HFFc6 (cell line): Measurements from ENCODE around the gene KIRREL3. TPM values are rescaled to one million over a fixed set of nuclear protein-coding genes. Genes with fewer than 3 reads are reported as not detected.

Source experiments
- DNase-seq: peaks from one replicate; pipeline ENCODE4 v3.0.0-alpha.2; 2018
- H3K27ac Mint-ChIP-seq: 2 replicates; pipeline ENCODE4 v1.8.0; 2020; ENCODE audit warnings: mild to moderate bottlenecking, mixed read lengths
- H3K27me3 Mint-ChIP-seq: 2 replicates; pipeline ENCODE4 v1.8.0; 2021; ENCODE audit warnings: mild to moderate bottlenecking, moderate library complexity, mixed read lengths; ENCODE audit not compliant: insufficient read depth
- H3K36me3 Mint-ChIP-seq: 2 replicates; pipeline ENCODE4 v1.8.0; 2021; ENCODE audit warnings: low read depth, mixed read lengths
- H3K4me1 Mint-ChIP-seq: 2 replicates; pipeline ENCODE4 v1.8.0; 2020; ENCODE audit warnings: low read depth, mixed read lengths
- H3K4me3 Mint-ChIP-seq: 2 replicates; pipeline ENCODE4 v1.8.0; 2020; ENCODE audit warnings: mild to moderate bottlenecking, moderate library complexity, mixed read lengths
- H3K9me3 Mint-ChIP-seq: 2 replicates; pipeline ENCODE4 v1.8.0; 2020; ENCODE audit warnings: mild to moderate bottlenecking, mixed read lengths
- total RNA-seq, 6 experiments: library from RNA; stranded (reverse); fragmentation: NEBNext Ultra II Directional; extraction: Animal tissue kit (Norgen Biotek cat#: 25700); gene quantifications; 2 replicates in 1 of 6; 3 replicates in 5 of 6; pipeline ENCODE4 v1.2.3, GENCODE V29; 2021
- TF ChIP-seq, protein P1 (sequence below): fragments of 200-600 bp; sonication (generic); IDR thresholded peaks from 2 replicates; pipeline ENCODE4 v1.5.0; 2021; ENCODE audit warnings: antibody characterized with exemption, mild to moderate bottlenecking

KIRREL3 gene
- total RNA-seq, 6 experiments from 2014 or later = 22.2 to 38.2 (median 33.2) TPM

DNA sequence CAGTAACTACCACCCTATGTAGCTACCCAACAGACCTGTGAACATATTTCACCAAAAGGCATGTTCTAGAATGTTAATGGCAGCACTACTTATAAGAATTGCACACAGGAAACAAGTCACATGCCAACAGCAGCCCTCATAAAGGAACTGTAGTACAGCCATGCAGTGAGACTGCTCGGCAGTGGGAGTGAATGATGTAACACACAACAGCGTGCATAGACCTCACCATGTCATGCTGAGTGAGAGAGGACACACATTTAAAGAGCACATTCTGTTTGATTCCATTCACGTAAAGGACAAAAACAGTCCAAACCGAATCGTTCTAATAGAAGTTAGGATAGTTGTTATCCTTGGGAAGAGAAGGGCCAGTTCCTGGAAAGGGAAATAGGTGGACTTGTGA is 27.2 kb upstream of the KIRREL3 start:
- Mint-ChIP-seq H3K9me3 (no peaks in the 10 kb centered on the region), H3K4me3 (no peak overlapping the region), H3K4me1 (peaks cover 10% of the 10 kb centered on the region), H3K27ac (no peak overlapping the region), H3K27me3 (peaks cover 20% of the 10 kb centered on the region), H3K36me3 (no peaks in the 10 kb centered on the region)
- DNase-seq = no peak
- TF ChIP-seq, protein P1, sequence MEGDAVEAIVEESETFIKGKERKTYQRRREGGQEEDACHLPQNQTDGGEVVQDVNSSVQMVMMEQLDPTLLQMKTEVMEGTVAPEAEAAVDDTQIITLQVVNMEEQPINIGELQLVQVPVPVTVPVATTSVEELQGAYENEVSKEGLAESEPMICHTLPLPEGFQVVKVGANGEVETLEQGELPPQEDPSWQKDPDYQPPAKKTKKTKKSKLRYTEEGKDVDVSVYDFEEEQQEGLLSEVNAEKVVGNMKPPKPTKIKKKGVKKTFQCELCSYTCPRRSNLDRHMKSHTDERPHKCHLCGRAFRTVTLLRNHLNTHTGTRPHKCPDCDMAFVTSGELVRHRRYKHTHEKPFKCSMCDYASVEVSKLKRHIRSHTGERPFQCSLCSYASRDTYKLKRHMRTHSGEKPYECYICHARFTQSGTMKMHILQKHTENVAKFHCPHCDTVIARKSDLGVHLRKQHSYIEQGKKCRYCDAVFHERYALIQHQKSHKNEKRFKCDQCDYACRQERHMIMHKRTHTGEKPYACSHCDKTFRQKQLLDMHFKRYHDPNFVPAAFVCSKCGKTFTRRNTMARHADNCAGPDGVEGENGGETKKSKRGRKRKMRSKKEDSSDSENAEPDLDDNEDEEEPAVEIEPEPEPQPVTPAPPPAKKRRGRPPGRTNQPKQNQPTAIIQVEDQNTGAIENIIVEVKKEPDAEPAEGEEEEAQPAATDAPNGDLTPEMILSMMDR = no peak

DNA sequence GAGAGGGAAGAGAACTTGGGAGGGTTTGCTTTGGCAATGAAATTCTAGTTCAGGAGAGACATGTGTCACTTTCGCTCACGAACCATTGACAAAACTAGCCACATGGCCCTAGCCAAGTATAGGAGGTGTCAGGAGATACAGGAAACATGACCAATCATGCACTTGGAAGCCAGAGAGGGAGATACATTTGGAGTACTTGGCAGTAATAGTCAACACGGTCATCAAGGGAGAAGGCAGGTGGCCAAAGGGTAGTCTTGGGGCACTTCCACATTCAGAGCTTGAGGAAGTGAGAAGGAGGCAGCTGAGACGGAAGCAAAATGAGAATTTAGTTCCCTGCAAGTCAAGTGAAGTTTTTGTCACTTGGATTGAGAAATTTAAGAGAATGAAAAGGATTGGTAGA is 26.4 kb upstream of the KIRREL3 start:
- peaks cover 18% of the 10 kb centered on the region for H3K4me1 Mint-ChIP-seq
- TF ChIP-seq, protein P1 = no peak
- no peak overlapping the region for H3K4me3 Mint-ChIP-seq
- no peak for DNase-seq
- H3K27me3 Mint-ChIP-seq = peaks cover 20% of the 10 kb centered on the region
- H3K36me3 Mint-ChIP-seq = no peaks in the 10 kb centered on the region
- H3K27ac Mint-ChIP-seq = no peak overlapping the region
- H3K9me3 Mint-ChIP-seq = no peaks in the 10 kb centered on the region

DNA sequence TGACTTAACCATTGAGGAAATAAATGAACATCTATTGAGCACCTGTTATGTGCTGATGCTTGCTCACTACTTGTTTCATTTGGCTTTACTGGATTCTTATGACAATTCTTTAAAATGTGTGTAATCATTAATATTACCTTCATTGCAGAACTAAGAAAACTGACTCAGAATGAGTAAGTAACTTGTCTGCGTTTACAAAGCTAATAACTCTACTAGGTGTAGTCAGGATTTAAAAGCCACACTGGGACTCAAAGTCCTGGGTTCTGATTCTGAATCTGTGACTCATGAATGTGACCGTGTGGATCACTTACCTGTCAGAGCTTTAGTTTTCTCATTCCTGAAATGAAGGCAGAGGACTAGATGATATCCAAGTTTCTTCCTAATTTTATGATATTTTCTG is 23.4 kb upstream of the KIRREL3 start:
- Mint-ChIP-seq H3K4me3 (no peak overlapping the region), H3K36me3 (no peaks in the 10 kb centered on the region), H3K27me3 (peaks cover 7% of the 10 kb centered on the region), H3K4me1 (peaks cover 25% of the 10 kb centered on the region), H3K9me3 (no peaks in the 10 kb centered on the region), H3K27ac (no peak overlapping the region)
- no peak for DNase-seq
- TF ChIP-seq, protein P1 = no peak

DNA sequence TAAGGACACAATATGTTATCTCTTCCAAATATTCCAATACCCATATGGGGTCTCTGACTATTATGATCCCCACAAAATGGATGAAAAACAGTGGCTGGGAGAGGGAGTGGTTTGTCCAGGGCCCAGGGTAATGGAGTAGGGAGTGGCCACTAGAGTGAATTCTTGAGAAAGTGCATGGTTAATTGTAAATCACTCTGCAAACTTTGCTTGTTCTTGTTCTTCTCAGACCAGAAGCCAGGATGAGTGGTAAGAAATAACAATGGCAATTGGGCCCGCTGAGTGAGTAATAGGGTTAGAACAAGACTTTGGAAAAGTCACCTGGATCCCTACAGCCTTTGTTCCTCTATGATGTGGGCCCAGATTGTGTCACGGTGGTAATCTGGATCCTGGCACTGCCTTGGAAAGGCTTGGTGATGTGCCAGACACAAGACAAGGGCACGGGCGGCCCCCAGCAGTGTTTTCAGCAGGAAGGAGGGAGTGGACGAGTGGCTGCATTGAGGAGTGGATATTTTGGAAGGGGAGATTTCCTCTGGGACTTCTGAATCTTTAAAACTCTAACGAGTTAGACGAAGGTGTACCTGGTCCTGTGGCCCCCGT is 18.2 kb upstream of the KIRREL3 start:
- no peak for DNase-seq
- TF ChIP-seq, protein P1 = no peak
- Mint-ChIP-seq H3K4me1 (peaks cover 32% of the 10 kb centered on the region), H3K36me3 (no peaks in the 10 kb centered on the region), H3K4me3 (no peak overlapping the region), H3K9me3 (no peaks in the 10 kb centered on the region), H3K27me3 (peaks cover 13% of the 10 kb centered on the region), H3K27ac (no peak overlapping the region)

DNA sequence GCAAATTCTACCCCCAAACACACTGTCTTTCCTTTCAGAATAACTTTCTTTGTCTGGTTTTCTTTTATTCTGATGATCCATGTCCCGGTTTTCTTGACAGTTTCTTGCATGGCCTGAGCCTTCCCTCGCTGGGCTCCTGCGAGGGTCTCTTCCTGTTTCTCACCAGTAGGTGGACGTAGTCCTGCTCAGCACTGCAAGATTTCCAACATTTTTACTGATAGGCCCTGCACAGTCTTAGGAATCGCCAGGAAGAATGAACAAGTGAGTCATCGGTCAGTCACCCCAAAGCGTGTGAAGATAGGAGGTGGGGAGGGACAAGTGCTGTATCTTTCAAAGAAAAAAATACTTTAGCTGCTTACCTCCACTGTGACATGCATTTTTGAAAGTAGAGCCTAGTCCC is 16.9 kb upstream of the KIRREL3 start:
- Mint-ChIP-seq H3K4me3 (no peak overlapping the region), H3K36me3 (no peaks in the 10 kb centered on the region), H3K4me1 (peaks cover 25% of the 10 kb centered on the region), H3K9me3 (no peaks in the 10 kb centered on the region), H3K27ac (no peak overlapping the region), H3K27me3 (peaks cover 22% of the 10 kb centered on the region)
- peak; percentile 91 for DNase-seq
- TF ChIP-seq, protein P1 = peak; percentile 83

DNA sequence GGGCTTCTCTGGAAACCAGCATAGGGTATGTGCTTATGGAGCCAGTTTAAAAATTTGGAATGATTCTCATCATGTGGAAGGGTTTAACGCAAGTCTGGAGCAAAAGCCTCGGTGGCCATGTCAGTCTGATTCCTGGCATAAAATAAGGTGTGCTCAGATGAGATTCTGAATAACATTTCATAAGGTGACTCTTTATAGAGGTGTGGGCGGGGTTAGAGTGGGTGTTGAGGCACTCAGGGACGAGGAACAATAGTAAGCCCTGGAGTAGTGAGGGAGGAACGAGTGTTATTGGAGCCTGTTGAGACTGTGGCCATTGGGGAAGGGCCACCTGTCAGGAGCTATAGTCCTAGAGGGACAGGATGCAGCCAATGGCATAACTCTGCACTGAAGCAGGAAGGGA is 13.0 kb upstream of the KIRREL3 start:
- Mint-ChIP-seq H3K27ac (no peak overlapping the region), H3K9me3 (no peaks in the 10 kb centered on the region), H3K4me3 (no peak overlapping the region), H3K4me1 (peaks cover 13% of the 10 kb centered on the region), H3K27me3 (peaks cover 23% of the 10 kb centered on the region), H3K36me3 (no peaks in the 10 kb centered on the region)
- TF ChIP-seq, protein P1 = no peak
- no peak for DNase-seq
